GM18517 (cell line): Measurements from ENCODE around the gene PTPRN2.
"Not testable (repeated sequence)": the region's sequence is repeated elsewhere in the genome, so short reads cannot be mapped to it uniquely, and the experiment has no call there.

Experiments used
- ATAC-seq: cut with Tn5 transposase; IDR thresholded peaks from one replicate; pipeline ENCODE4 v1.9.1; 2021; ENCODE audit warnings: mild to moderate bottlenecking, moderate library complexity; ENCODE audit not compliant: unreplicated experiment

PTPRN2 gene

GRCh38 chr7:158406364-158406763, 181.3 kb downstream of the PTPRN2 start:
- ATAC-seq, result no peak

- ATAC-seq, result not testable (repeated sequence)
Measured at GRCh38 chr7:158405771-158406170, 181.9 kb downstream of the PTPRN2 start.

GRCh38 chr7:158405324-158405723, 182.3 kb downstream of the PTPRN2 start:
- no peak for ATAC-seq

- ATAC-seq, result no peak
Measured at GRCh38 chr7:158404031-158404761, 183.4 kb downstream of the PTPRN2 start.

- ATAC-seq, result no peak
Measured at GRCh38 chr7:158403013-158403821, 184.4 kb downstream of the PTPRN2 start.

- no peak for ATAC-seq
Measured at GRCh38 chr7:158402471-158402870, 185.2 kb downstream of the PTPRN2 start.

GRCh38 chr7:158401826-158402225, 185.8 kb downstream of the PTPRN2 start:
- ATAC-seq, result no peak

GRCh38 chr7:158401295-158401694, 186.3 kb downstream of the PTPRN2 start:
- ATAC-seq, result no peak

GRCh38 chr7:158400601-158401225, 186.9 kb downstream of the PTPRN2 start:
- ATAC-seq, result no peak

GRCh38 chr7:158399762-158400161, 187.9 kb downstream of the PTPRN2 start:
- ATAC-seq, result no peak

- no peak for ATAC-seq
Measured at GRCh38 chr7:158398750-158399149, 188.9 kb downstream of the PTPRN2 start.

GRCh38 chr7:158397885-158398284, 189.7 kb downstream of the PTPRN2 start:
- no peak for ATAC-seq

- ATAC-seq, result no peak
Measured at GRCh38 chr7:158396982-158397862, 190.4 kb downstream of the PTPRN2 start.

- ATAC-seq, result no peak
Measured at GRCh38 chr7:158396301-158396905, 191.2 kb downstream of the PTPRN2 start.

- ATAC-seq, result no peak
Measured at GRCh38 chr7:158395780-158396278, 191.8 kb downstream of the PTPRN2 start.

GRCh38 chr7:158395349-158395748, 192.3 kb downstream of the PTPRN2 start:
- no peak for ATAC-seq

- ATAC-seq, result no peak
Measured at GRCh38 chr7:158394936-158395335, 192.7 kb downstream of the PTPRN2 start.

GRCh38 chr7:158393926-158394625, 193.5 kb downstream of the PTPRN2 start:
- ATAC-seq, result no peak

- ATAC-seq, result no peak
Measured at GRCh38 chr7:158392251-158392650, 195.4 kb downstream of the PTPRN2 start.

GRCh38 chr7:158391541-158391940, 196.1 kb downstream of the PTPRN2 start:
- ATAC-seq, result no peak
